Measurements from ENCODE around the gene ACTR3. TPM values are rescaled to one million over a fixed set of nuclear protein-coding genes. Genes with fewer than 3 reads are reported as not detected.
"Not testable (repeated sequence)": the region's sequence is repeated elsewhere in the genome, so short reads cannot be mapped to it uniquely, and the experiment has no call there.

Gene ACTR3
- total and polyA plus RNA-seq, 2 donors (not counting 1 experiment from before 2014, with no cell fraction given), result 64.3 to 249 TPM

GRCh38 chr2:113937501-113937900, 47.6 kb downstream of the ACTR3 start:
- DNase-seq (no peak), ATAC-seq (ENCODE audit: low read depth) (no peak)
- TF ChIP-seq CTCF (IDR thresholded peaks at IDR 0.05) (no peak), EZH2 (IDR thresholded peaks at IDR 0.05; ENCODE audit: borderline replicate concordance, insufficient read depth, low read depth, low read length, poor library complexity, severe bottlenecking) (no peak)
- Histone ChIP-seq H3K36me3 (replicated peaks in 1 of 2; ENCODE audit: control extremely low read depth in 1 of 2, control insufficient read depth in 1 of 2, extremely low read depth in 1 of 2, insufficient read depth in 2 of 2, low read length in 1 of 2) (peaks cover 29 to 78% of the 10 kb centered on the region in 2 experiments), H3K79me2 (ENCODE audit: control insufficient read depth, insufficient read depth, low read length) (peaks cover 79% of the 10 kb centered on the region), H3K9ac (ENCODE audit: low read length) (no peak overlapping the region), H3K27me3 (replicated peaks in 1 of 4; ENCODE audit: control extremely low read depth in 1 of 4, control insufficient read depth in 3 of 4, insufficient read depth in 4 of 4, low read length in 3 of 4) (no peaks in the 10 kb centered on the region), H4K20me1 (ENCODE audit: control insufficient read depth, insufficient read depth, low read length, poor library complexity, severe bottlenecking) (peaks cover 30% of the 10 kb centered on the region), H2AFZ (ENCODE audit: insufficient read depth, low read depth, low read length, poor library complexity, severe bottlenecking) (no peak overlapping the region), H3K27ac (ENCODE audit: low read length in 2 of 2) (peak overlapping the region in 1 of 2 donors; percentile 16), H3K4me3 (ENCODE audit: control extremely low read depth in 1 of 5, extremely low read depth in 1 of 5, insufficient read depth in 1 of 5, low read depth in 2 of 5, low read length in 4 of 5) (no peak overlapping the region), H3K4me1 (ENCODE audit: control insufficient read depth in 2 of 2, insufficient read depth in 2 of 2, low read length in 2 of 2) (no peaks in the 10 kb centered on the region), H3K4me2 (replicated peaks; ENCODE audit: low read depth, low read length, poor library complexity, severe bottlenecking) (no peak overlapping the region), H3K9me3 (ENCODE audit: control extremely low read depth in 1 of 3, control insufficient read depth in 2 of 3, insufficient read depth in 1 of 3, low read length in 2 of 3) (peaks cover 8 to 11% (median 10%) of the 10 kb centered on the region in 3 donors)
- CTCF ChIA-PET, result interaction anchor here (1.4 kb wide), 1 partner anchor 28 kb away, joined by 3 read pairs; no protein-coding TSS in a partner anchor
- Mint-ChIP-seq H3K27me3 (no peaks in the 10 kb centered on the region), H3K4me1 (peaks cover 7% of the 10 kb centered on the region), H3K9me3 (ENCODE audit: insufficient read depth) (peaks cover 11% of the 10 kb centered on the region), H3K27ac (peak overlapping the region; percentile 23), H3K4me3 (no peak overlapping the region)
- intact Hi-C loops (cut with micrococcal nuclease), result loop anchor here (5.0 kb wide), 1 partner anchor 185 kb away; no protein-coding TSS in a partner anchor
- POLR2A ChIA-PET, result no interaction called here

- 100% methylated on average over 3 of the region's 5 CpGs for WGBS (ENCODE audit: insufficient coverage)
- peaks cover 14% of the 10 kb centered on the region for H3K9me3 Mint-ChIP-seq (ENCODE audit: insufficient read depth)
- H3K27me3 Mint-ChIP-seq, result no peaks in the 10 kb centered on the region
- CTCF ChIA-PET, result no interaction called here
- no peak overlapping the region for H3K4me2 ChIP-seq (replicated peaks; ENCODE audit: low read depth, low read length, poor library complexity, severe bottlenecking)
- intact Hi-C loops (cut with micrococcal nuclease), result no loop called here
- no peak overlapping the region for H3K4me3 Mint-ChIP-seq
- DNase-seq (no peak), ATAC-seq (ENCODE audit: low read depth) (no peak)
- H3K4me1 ChIP-seq (ENCODE audit: control insufficient read depth in 2 of 2, insufficient read depth in 2 of 2, low read length in 2 of 2), result no peaks in the 10 kb centered on the region
- no peak overlapping the region for H3K27ac ChIP-seq (ENCODE audit: low read length in 2 of 2)
- no peak overlapping the region for H3K9ac ChIP-seq (ENCODE audit: low read length)
- TF ChIP-seq CTCF (IDR thresholded peaks at IDR 0.05), result no peak
- no peak for TF ChIP-seq EZH2 (IDR thresholded peaks at IDR 0.05; ENCODE audit: borderline replicate concordance, insufficient read depth, low read depth, low read length, poor library complexity, severe bottlenecking)
- H2AFZ ChIP-seq (ENCODE audit: insufficient read depth, low read depth, low read length, poor library complexity, severe bottlenecking), result no peak overlapping the region
- no peak overlapping the region for H3K27ac Mint-ChIP-seq
- peaks cover 75% of the 10 kb centered on the region for H3K79me2 ChIP-seq (ENCODE audit: control insufficient read depth, insufficient read depth, low read length)
- H3K27me3 ChIP-seq (replicated peaks in 1 of 4; ENCODE audit: control extremely low read depth in 1 of 4, control insufficient read depth in 3 of 4, insufficient read depth in 4 of 4, low read length in 3 of 4), result no peaks in the 10 kb centered on the region
- H3K4me3 ChIP-seq (ENCODE audit: control extremely low read depth in 1 of 5, extremely low read depth in 1 of 5, insufficient read depth in 1 of 5, low read depth in 2 of 5, low read length in 4 of 5), result no peak overlapping the region
- POLR2A ChIA-PET, result no interaction called here
- peaks cover 24% of the 10 kb centered on the region for H4K20me1 ChIP-seq (ENCODE audit: control insufficient read depth, insufficient read depth, low read length, poor library complexity, severe bottlenecking)
- peaks cover 4% of the 10 kb centered on the region for H3K4me1 Mint-ChIP-seq
- peaks cover 29 to 88% of the 10 kb centered on the region in 2 experiments for H3K36me3 ChIP-seq (replicated peaks in 1 of 2; ENCODE audit: control extremely low read depth in 1 of 2, control insufficient read depth in 1 of 2, extremely low read depth in 1 of 2, insufficient read depth in 2 of 2, low read length in 1 of 2)
- H3K9me3 ChIP-seq (ENCODE audit: control extremely low read depth in 1 of 3, control insufficient read depth in 2 of 3, insufficient read depth in 1 of 3, low read length in 2 of 3), result peaks cover 8 to 11% (median 10%) of the 10 kb centered on the region in 3 donors
These were observed 51.0 kb downstream of the ACTR3 start for GRCh38 chr2:113940891-113941290.

- H3K4me3 Mint-ChIP-seq; H3K4me1 ChIP-seq (ENCODE audit: control insufficient read depth in 2 of 2, insufficient read depth in 2 of 2, low read length in 2 of 2); intact Hi-C loops (cut with micrococcal nuclease); H3K4me3 ChIP-seq (ENCODE audit: control extremely low read depth in 1 of 5, extremely low read depth in 1 of 5, insufficient read depth in 1 of 5, low read depth in 2 of 5, low read length in 4 of 5); H3K4me1 Mint-ChIP-seq; H3K9me3 Mint-ChIP-seq (ENCODE audit: insufficient read depth); H3K27me3 Mint-ChIP-seq; H3K27ac Mint-ChIP-seq; H3K9me3 ChIP-seq (ENCODE audit: control extremely low read depth in 1 of 3, control insufficient read depth in 2 of 3, insufficient read depth in 1 of 3, low read length in 2 of 3); H2AFZ ChIP-seq (ENCODE audit: insufficient read depth, low read depth, low read length, poor library complexity, severe bottlenecking); CTCF ChIA-PET; H3K9ac ChIP-seq (ENCODE audit: low read length); DNase-seq; H3K27me3 ChIP-seq (replicated peaks in 1 of 4; ENCODE audit: control extremely low read depth in 1 of 4, control insufficient read depth in 3 of 4, insufficient read depth in 4 of 4, low read length in 3 of 4); POLR2A ChIA-PET; ATAC-seq (ENCODE audit: low read depth); H3K4me2 ChIP-seq (replicated peaks; ENCODE audit: low read depth, low read length, poor library complexity, severe bottlenecking); H3K27ac ChIP-seq (ENCODE audit: low read length in 2 of 2): not testable (repeated sequence)
- Histone ChIP-seq H3K79me2 (ENCODE audit: control insufficient read depth, insufficient read depth, low read length) (peaks cover 62% of the 10 kb centered on the region), H3K36me3 (replicated peaks in 1 of 2; ENCODE audit: control extremely low read depth in 1 of 2, control insufficient read depth in 1 of 2, extremely low read depth in 1 of 2, insufficient read depth in 2 of 2, low read length in 1 of 2) (peaks cover 8 to 82% of the 10 kb centered on the region in 2 experiments), H4K20me1 (ENCODE audit: control insufficient read depth, insufficient read depth, low read length, poor library complexity, severe bottlenecking) (peaks cover 42% of the 10 kb centered on the region)
- no CpG with 5 or more reads among the region's 2 CpGs for WGBS (ENCODE audit: insufficient coverage)
These were observed 55.9 kb downstream of the ACTR3 start for GRCh38 chr2:113945784-113946183.
